ENCODE data around the gene EFCAB11.

- TF ChIP-seq CTCF (IDR thresholded peaks at IDR 0.05; ENCODE audit: low read depth, low read length, poor library complexity, severe bottlenecking), result no peak
- no peak for TF ChIP-seq EZH2phosphoT487 (IDR thresholded peaks at IDR 0.05; ENCODE audit: borderline replicate concordance, low read length)
Measured at GRCh38 chr14:89911010-89911919, 43.3 kb downstream of the EFCAB11 start.
